NCI-H2107 treated with DMSO at 0.1 percent for 48 hours (cell line): ENCODE results near the gene FBXO22.

Experiments used
- DNase-seq: peaks from one replicate; lab custom pipeline; 2025; ENCODE audit not compliant: unreplicated experiment; lab: John Stamatoyannopoulos, UW

FBXO22 gene

DNA sequence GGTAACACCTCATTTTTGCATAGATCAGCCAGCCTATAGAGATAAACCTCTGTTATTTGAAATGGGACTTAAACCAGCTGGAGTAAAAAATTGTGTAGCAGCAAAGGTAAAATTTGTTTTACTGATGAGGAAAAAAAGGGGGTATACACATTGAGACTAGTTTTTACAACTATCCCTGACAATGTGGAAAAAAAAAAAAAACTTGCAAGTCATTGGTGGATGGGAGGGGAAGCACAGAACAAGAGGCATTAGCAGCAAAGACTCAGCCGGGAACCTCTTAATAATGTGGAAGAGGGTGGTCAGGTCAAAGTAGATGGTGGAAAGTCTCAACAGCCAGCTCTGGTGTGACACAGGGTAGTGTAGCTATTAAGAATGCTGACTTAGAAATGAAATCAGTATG, 14.5 kb downstream of the FBXO22 start:
- no peak for DNase-seq

DNA sequence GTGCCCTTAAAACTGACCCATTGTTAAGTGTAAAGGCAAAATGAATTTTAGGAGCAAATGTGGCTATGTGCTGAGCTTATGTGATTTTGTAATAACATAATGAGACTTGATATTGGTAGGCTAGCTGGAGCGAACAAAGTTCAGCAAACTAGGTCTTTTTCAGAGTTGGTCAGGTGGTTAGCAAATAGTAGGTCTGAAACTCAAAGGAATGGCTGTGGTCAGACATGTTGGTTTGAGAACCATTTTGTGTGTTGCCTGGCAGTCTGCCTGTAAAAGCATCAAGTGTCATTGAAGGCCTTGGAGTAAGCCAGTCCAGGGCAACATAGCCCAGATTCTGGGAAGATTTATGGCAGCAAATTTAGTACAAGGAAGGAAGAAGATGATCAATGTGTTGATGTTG, 16.4 kb downstream of the FBXO22 start:
- DNase-seq = no peak

DNA sequence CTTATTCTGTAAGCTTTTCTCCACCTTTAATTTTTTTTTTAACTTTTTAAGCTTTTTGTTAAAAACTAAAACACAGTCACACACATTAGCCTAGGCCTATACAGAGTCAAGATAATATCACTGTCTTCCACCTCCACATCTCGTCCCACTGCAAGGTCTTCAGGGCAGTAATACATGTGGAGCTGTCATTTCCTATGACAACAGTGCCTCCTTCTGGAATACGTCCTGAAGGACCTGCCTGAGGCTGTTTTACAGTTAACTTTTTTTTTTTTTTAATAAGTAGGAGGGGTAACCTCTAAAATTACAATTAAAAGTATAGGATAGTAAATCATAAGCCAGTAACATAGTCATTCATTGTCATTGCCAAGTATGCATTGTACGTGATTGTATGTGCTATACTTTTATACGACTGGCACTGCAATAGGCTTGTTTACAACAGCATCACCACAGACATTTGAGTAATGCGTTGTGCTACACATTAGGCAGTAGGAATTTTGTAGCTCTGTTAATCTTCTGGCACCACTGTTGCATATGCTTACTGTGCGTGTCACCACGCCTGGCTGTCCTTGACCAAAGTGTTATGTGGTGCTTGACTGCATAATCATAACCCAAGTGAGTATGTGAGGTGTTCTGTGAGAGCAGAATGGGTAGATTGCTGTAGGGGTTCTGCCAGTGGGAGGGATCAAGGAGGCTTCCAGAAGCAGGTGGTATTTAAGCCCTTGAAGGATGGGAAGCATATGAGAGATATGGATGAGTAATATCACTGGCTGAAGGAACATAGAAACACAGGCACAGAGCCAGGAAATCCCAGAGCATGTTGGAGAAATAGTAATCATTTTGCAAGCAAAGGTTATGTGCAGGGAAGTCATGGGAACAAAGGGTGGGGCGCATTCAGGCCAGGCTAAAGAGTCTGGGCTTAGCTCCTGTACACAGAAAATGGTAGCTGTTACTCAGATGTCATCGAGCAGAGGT, 18.3 kb downstream of the FBXO22 start:
- DNase-seq = no peak

DNA sequence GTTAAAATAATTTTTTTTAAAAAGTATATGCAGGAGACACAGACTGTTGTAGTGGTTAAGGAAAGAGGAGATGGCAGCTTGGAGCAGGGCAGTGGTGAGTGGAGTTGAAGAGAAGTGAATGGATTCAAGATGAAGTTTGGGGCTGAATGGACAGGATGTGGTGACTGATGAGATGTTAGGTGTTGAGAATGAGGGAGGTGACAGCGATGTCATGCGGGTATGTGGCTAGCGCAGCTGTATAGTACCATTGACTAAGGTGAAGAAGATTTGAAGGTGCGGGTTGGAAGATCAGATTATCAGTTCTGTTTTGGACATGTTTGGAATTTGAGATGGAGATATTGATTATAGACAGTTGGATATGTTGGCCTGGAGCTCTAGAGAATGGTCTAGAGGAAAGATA, 20.1 kb downstream of the FBXO22 start:
- no peak for DNase-seq

DNA sequence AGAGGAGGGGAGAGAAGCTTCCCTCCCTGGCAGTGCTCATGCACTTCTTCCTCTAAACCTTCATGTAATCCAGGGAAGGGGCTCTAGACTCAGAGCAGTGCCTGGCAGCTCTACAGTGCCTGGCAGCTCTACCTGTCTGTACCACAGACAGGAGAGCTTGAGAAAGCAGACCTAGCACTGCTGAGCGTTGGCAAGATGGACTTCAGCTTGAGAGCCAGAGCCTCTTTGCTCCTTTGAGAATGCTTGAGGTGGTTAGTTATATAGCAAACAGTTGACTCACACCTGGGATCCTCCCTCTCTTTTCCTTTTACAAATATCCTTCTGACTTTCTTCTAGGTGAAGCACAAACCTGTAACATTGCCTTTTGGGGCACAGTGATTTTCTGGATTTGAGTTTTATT, 20.9 kb downstream of the FBXO22 start:
- DNase-seq = no peak

DNA sequence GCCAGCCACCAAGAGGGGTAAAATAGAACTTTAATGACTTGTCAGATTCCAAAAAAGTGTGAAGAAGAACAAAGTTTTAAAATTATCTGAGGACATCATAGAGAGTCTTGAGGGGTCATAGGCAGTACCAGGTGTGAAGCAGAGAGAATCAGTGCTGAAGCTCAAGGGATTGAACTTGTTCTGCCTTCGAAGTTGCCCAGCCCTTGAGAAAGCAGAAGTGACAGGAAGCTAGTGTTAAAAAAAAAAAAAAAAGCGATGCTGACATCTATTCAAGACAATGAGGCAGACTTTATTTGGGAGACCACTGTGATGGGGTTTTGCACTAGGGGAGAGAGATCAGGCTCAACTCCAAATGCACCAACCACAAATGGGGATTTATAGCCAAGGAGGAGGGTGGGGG, 21.8 kb downstream of the FBXO22 start:
- no peak for DNase-seq

DNA sequence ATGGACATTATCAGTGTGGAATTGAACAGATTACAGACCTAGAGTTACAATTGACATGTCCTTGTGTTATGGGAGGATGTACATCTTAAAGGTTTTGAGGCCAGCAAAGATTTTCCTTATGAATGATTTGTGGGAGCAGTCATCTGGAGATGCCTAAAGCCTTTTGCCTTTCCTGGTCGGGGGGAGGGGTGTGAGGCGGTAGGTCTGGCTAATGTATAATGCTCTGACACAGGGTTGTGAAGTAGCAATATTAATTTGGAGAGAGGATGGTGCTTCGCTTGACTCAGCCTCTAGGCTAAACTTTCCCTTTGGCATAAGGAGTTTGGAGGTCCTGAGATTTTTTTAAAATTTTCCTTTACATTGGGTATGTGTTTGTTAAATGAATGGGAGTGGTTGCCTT, 23.3 kb downstream of the FBXO22 start:
- no peak for DNase-seq

DNA sequence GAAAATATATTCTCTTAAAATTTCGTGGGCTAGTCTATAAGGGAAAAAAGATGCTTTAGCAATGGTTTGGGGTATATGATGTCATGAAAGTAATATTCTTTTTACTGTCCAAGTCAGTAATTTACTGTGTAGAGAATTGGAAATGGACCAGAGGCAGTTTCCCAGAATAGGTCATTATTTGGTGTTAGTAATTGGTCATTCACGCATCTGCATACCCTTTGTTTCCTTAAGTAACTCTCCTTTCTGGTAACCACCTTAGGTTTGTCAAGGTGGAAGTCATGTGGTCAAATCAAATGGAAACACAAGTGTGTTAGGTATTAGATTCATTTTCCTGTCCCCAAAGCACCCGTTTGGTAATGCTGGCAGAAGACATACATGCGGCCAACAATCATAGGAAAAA, 23.9 kb downstream of the FBXO22 start:
- DNase-seq = no peak

DNA sequence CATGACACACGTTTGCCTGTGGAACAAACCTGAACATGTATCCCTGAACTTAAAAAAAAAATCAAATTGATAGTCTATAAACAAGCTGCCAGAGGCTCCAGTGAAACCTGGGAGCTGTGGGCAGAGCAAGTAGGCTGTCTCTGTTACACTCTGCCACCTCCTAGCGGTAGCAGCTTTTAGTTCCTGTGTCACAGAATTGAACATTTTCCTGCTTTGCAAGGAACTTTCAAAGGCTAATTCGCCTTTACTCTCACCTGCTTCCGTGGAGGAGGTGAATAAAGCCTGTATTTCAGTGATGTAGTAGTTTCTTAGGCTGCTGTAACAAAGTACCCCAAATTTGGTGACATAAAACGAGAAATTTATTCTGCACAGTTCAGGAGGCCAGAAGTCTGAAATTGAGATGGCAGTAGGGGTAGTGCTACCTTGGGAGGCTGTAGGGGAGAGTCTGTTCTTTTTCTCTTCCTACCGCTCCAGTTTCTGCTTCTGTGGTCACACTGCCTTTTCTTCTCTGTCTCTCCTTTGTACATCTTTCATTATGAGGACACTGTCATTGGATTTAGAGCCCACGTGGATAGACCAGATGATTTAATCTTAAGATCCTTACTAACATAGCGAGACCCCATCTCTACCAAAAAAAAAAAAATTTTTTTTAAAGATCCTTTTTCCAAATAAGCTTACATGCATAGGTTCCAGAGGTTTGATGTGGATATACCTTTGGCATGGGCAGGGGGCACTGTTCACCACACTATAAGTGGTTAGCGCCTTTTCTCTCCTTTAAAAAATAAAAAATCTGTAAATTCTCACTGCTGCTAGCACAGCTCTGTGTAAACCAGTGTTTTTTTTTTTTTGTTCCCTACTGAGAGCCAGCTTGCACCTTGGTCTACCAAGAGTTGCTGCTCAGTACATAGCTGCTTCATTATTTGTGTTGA, 25.3 kb downstream of the FBXO22 start:
- no peak for DNase-seq

DNA sequence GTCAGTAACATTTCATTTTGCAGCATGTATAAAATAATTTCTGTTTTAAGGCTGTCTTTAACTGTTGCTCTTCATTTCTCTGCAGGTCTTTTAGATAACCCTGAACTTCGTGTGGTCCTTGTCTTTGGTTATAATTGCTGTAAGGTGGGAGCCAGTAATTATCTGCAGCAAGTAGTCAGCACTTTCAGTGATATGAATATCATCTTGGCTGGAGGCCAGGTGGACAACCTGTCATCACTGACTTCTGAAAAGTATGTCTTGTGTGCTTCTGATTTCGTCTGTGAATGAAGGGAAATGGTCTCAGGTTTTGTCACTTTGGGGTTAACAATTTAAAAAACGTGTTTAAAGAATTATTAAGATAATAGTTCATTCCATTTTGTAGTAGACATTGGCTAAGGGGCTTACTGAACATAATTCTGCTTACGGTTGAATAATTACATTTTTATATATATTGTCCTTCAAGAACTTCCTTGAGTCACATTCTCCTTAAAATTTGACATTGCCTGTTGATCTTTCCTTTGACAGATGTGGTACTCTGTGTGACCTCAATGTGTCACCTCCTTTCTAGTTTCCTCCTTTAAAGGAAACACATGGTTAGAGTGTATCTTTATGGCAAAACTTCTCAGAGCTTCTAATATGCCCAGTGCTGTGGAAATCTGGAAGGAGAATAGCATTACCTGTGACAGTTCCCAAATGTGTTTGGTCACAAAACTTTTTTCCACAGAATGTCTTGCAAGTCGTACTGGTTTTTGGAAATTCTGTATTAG, 26.3 kb downstream of the FBXO22 start:
- DNase-seq = no peak

DNA sequence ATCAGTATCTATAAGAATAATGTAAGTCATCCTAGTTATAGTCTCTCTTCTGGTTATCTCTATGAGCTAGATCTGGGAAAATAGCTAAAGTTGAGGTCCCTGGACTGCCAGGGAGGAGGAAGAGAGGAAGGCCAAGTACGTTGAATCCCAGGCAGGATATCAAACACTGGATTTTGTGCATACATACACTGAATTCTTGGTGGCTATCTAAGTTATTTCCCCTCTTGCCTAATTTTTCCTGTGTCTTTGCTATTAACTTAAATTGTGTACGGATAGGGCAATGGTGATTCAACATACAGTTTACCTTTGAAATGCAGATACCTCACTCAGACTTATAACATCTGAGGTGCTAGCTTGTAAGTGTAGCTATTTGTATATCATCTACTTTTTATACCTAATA, 27.2 kb downstream of the FBXO22 start:
- DNase-seq = no peak

DNA sequence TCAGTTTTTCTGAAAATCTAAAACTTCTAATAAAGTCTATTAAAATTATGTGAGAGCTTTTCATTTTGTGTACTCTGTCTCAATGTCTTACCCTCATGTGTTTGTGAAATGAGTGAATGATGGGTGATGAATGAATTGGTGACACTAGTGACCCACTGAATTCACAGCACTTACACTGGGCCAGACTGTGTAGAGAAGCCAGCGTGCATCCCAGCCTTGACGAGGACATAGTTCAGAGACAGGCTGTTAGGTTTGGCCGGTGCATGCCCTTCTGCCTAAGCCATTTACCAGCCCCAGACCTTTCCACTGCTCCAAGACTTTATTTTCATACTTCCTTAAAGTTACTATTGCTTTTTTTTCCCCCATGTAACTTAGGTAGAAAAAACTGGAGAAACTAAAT, 38.8 kb downstream of the FBXO22 start:
- DNase-seq = no peak

DNA sequence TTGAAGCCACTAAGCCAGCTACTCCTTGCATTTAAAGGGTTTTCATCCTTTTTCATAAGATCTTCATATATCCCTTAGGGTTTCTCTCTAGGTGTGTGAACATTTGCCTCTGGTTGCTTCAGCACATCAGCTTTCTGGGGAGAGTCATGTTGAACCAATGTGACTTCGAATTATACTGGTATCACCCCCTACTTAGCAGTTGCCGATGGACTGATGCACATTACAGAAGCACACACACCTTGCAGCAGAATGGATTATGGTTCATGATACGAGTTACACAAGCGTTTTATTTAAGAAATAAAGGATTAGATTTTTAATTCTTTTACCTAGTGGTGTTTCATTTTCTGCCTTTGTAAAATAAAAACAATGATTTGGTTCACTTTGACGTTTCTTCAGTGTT, 39.6 kb downstream of the FBXO22 start:
- no peak for DNase-seq

DNA sequence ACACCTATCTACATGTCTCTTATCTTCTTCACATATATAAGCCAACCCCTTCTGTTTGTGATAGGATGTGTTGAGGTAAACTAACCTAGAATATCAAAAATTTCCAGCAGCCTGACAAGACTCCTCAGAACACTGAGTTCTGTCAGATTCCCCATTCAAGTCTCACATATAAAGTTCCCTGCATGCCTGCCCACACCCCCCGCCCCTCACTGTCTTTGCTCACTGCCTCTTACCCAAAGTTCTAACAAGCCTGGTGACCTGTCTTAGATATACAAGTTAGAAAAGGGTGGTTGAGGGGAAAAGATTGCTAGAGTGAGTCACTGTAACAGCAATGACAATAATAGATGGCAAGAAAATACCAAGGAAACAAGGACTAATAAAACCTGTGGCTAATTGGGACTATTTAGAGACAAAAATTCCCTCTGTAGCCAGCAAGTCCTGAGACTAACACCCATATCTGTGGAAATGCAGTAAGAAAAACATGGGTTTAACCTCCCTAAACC, 40.1 kb downstream of the FBXO22 start:
- DNase-seq = no peak

DNA sequence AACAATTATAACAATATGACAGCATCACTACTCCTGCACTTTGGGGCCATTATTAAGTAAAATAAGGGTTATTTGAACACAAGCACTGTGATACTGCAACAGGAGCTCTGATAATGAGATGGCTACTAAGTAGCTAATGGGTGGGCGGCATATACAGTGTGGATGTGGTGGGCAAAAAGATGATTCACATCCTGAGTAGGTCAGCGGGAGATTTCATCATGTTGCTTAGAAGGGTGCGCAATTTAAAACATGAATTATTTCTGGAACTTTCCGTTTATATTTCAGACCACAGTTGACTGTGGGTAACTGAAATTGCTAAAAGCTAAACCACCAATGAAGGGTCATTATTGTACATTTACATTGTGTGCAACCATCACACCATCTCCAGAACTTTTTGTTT, 42.3 kb downstream of the FBXO22 start:
- no peak for DNase-seq

DNA sequence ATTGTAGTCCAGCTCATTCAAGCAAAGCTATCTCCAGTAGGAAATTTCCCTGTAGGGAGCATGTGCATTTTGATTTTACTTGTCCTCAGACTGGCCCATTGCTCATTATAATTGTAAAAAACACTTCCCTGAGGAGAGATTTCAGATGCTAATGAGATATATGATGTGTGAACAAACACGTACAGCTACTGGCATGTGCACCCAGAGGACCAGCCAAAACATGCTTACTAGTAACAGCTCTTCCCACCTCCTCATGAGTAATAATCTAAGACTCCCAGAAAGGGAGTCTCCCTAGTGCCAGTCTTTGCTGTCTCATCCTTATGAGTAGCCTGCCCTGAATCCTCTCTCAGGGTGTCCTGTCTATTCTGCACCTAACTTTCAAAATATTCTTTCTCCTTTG, 43.4 kb downstream of the FBXO22 start:
- DNase-seq = no peak

DNA sequence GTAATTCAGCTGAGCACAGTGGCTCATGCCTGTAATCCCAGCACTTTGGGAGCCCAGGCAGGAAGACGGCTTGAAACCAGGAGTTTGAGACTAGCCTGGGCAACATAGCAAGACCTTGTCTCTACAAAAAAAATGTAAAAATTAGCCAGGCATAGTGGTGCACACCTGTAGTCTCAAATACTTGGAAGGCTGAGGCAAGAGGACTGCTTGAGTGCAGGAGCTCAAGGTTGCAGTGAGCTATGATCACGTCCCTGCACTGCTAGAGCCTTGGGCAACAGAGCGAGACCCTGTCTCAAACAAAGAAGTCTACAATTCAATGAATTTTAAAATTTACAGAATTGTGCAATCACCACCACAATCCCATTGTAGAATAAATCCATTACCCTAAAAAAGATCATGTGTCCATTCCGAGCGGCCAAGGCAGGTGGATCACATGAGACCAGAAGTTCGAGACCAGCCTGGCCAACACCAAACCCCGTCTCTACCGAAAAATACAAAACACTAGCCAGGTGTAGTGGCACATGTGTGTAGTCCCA, 45.2 kb downstream of the FBXO22 start:
- no peak for DNase-seq

DNA sequence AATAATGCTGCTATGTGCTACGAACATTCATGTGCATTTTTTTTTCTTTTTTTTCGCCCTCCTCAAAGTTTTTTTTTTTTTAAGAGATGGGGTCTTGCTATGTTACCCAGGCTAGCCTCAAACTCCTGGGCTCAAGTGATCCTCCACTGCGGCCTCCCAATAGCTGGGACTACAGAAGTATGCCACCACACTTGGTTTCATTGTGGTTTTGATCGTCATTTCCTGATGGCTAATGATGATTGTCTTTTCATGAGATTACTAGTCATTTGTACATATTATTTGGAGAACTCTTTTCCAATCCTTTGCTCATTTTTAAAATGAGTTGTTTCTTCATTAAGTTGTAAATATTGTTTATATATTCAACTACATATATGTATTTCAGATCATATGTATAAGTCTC, 48.8 kb downstream of the FBXO22 start:
- no peak for DNase-seq

DNA sequence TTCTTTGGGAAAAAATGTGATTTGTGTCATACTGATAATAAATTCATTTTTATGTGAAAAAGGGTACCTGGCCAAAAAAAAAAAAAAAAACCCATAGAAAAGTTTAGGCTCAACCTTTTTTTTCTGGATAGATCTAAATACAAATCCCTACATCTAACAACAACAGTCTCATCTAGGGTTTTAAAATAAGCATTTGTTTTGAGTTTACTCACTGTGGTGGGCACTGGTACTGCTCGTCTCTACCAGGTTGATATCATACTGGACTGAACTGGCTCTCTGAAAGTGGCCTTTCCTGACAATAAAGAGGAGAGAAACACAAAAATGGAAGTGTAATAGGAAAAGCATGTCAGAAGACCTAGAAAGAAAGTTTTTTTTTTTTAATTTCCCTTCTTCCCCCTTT, 52.0 kb downstream of the FBXO22 start:
- no peak for DNase-seq

DNA sequence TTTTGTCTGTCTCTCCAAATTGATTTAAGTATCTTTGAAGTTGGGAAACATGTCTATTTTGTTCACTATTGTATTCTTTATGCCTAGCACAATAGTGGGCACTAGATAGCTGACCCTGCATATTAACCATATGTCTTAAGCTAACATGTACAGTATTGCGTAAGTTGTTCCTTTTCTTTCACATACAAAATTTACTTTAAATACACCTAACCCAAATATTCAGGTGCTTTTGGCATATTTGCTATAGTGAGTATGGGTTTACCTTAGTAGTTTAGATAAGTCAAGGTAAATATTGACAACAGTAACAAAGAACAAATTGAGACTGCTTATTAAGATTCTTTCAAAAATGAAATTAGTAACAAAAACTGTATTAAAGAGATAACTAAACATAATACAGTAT, 57.7 kb downstream of the FBXO22 start:
- no peak for DNase-seq

DNA sequence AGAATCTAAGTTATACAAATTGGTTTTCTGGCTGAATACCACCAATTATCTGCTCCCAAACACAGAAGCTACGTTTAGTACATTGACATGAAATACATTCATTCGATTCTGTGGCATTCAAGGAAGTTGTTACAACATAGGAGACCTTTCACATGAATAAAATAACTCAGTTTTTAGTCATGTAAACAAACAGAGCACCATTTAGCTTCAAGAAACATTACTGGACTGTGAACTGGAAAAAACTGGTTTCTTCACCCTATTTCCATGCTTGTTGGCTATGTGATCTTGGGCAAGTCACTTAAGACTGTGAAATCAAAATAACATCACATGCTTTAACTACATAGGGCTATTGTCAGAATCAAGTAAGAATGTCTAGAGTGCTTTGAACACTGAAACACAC, 62.4 kb downstream of the FBXO22 start:
- no peak for DNase-seq
